CD14-positive monocyte (primary cell): ENCODE data around the gene CTBS. TPM values are rescaled to one million over a fixed set of nuclear protein-coding genes. Genes with fewer than 3 reads are reported as not detected.

ENCODE experiments used
- DNase-seq, 3 donors: peaks; one replicate each; pipeline ENCODE4 v3.0.0-alpha.2; 2011 to 2022
- H2AFZ ChIP-seq: 2 replicates; pipeline ENCODE4 v1.6.0; 2012; ENCODE audit warnings: mild to moderate bottlenecking, low read depth, low read length, inconsistent platforms; ENCODE audit not compliant: insufficient read depth, poor library complexity, severe bottlenecking
- H3K27ac ChIP-seq, 2 donors: 1 replicate in 1 of 2; 2 replicates in 1 of 2; pipeline ENCODE4 v1.5.1; 2012 to 2013; ENCODE audit warnings: low read length in 2 of 2, control low read depth in 1 of 2, inconsistent platforms in 1 of 2, low read depth in 1 of 2, mild to moderate bottlenecking in 1 of 2
- H3K27me3 ChIP-seq, 2 donors: one replicate each; pipeline versions ENCODE4 v1.6.0 to v1.6.1; 2011 to 2013; ENCODE audit warnings: low read length in 2 of 2; ENCODE audit not compliant: control insufficient read depth in 2 of 2, insufficient read depth in 2 of 2
- H3K36me3 ChIP-seq, 2 donors: replicated peaks in 1 of 2; 1 replicate in 1 of 2; 2 replicates in 1 of 2; pipeline versions ENCODE4 v1.5.1 to v1.6.1; 2012 to 2013; ENCODE audit warnings: low read length in 2 of 2, control low read depth in 1 of 2, inconsistent platforms in 1 of 2, mild to moderate bottlenecking in 1 of 2; ENCODE audit not compliant: insufficient read depth in 2 of 2, control insufficient read depth in 1 of 2
- H3K4me1 ChIP-seq, 2 donors: 1 replicate in 1 of 2; 2 replicates in 1 of 2; pipeline versions ENCODE4 v1.5.1 to v1.6.1; 2012 to 2013; ENCODE audit warnings: low read length in 2 of 2, control low read depth in 1 of 2, inconsistent platforms in 1 of 2, mild to moderate bottlenecking in 1 of 2, moderate library complexity in 1 of 2; ENCODE audit not compliant: insufficient read depth in 2 of 2, control insufficient read depth in 1 of 2
- H3K4me2 ChIP-seq: replicated peaks from 2 replicates; pipeline ENCODE3; 2012; ENCODE audit warnings: low read length, moderate library complexity, mild to moderate bottlenecking; ENCODE audit not compliant: poor library complexity, severe bottlenecking; ENCODE audit errors: extremely low read depth
- H3K4me3 ChIP-seq, 3 experiments: fragments of 200-600 bp in 1 of 3; sonication (generic) in 1 of 3; replicated peaks in 1 of 3; 1 replicate in 2 of 3; 2 replicates in 1 of 3; pipeline ENCODE4 v1.5.1; 2011 to 2013; ENCODE audit warnings: low read length in 3 of 3, mild to moderate bottlenecking in 3 of 3, control low read depth in 2 of 3, low read depth in 2 of 3, inconsistent platforms in 1 of 3, moderate library complexity in 1 of 3
- H3K79me2 ChIP-seq: 2 replicates; pipeline ENCODE4 v1.6.0; 2012; ENCODE audit warnings: mild to moderate bottlenecking, control low read depth, inconsistent platforms, low read length, moderate library complexity; ENCODE audit not compliant: insufficient read depth
- H3K9ac ChIP-seq: 2 replicates; pipeline ENCODE4 v1.6.0; 2017; ENCODE audit warnings: low read length, mild to moderate bottlenecking; ENCODE audit not compliant: insufficient read depth, poor library complexity, severe bottlenecking
- H3K9me3 ChIP-seq, 2 donors: replicated peaks in 1 of 2; 1 replicate in 1 of 2; 2 replicates in 1 of 2; pipeline versions ENCODE4 v1.5.1 to v1.6.1; 2012 to 2013; ENCODE audit warnings: low read length in 2 of 2, control low read depth in 1 of 2; ENCODE audit not compliant: control insufficient read depth in 1 of 2, insufficient read depth in 1 of 2
- H4K20me1 ChIP-seq: 2 replicates; pipeline ENCODE4 v1.6.0; 2012; ENCODE audit warnings: mild to moderate bottlenecking, low read length, control low read depth, moderate library complexity; ENCODE audit not compliant: insufficient read depth
- H3K27ac Mint-ChIP-seq, 7 donors: one replicate each; pipeline ENCODE4 v1.8.0; 2020; ENCODE audit warnings: mild to moderate bottlenecking in 7 of 7, mixed read lengths in 7 of 7, moderate library complexity in 6 of 7, inconsistent platforms in 2 of 7
- H3K27me3 Mint-ChIP-seq, 3 donors: one replicate each; pipeline ENCODE4 v1.8.0; 2021 to 2022; ENCODE audit warnings: low read depth in 3 of 3, mild to moderate bottlenecking in 3 of 3, mixed read lengths in 3 of 3, moderate library complexity in 3 of 3, inconsistent platforms in 1 of 3
- H3K36me3 Mint-ChIP-seq, 2 donors: one replicate each; pipeline ENCODE4 v1.8.0; 2020; ENCODE audit warnings: mixed read lengths in 2 of 2, inconsistent platforms in 1 of 2, mild to moderate bottlenecking in 1 of 2
- H3K4me1 Mint-ChIP-seq: one replicate; pipeline ENCODE4 v1.8.0; 2020; ENCODE audit warnings: mild to moderate bottlenecking, mixed read lengths
- H3K4me3 Mint-ChIP-seq, 2 donors: one replicate each; pipeline ENCODE4 v1.8.0; 2020; ENCODE audit warnings: mild to moderate bottlenecking in 2 of 2, mixed read lengths in 2 of 2, moderate library complexity in 1 of 2
- H3K9me3 Mint-ChIP-seq, 7 donors: one replicate each; pipeline ENCODE4 v1.8.0; 2020 to 2022; ENCODE audit warnings: mixed read lengths in 7 of 7, mild to moderate bottlenecking in 6 of 7, moderate library complexity in 6 of 7, inconsistent platforms in 2 of 7
- WGBS: methylation state at CpG from one replicate; pipeline ENCODE4 v1.1.5; 2013; ENCODE audit warnings: missing lambda C conversion rate; ENCODE audit not compliant: insufficient coverage; 5-methylcytosine and 5-hydroxymethylcytosine counted together
- intact Hi-C, 2 donors: fragments of 100-400 bp; cut with micrococcal nuclease; formaldehyde crosslinking; loops; one replicate each; pipeline versions ENCODE4 v1.15.0 to v1.15.1; 2023
- polyA plus RNA-seq, 3 donors: library from polyadenylated mRNA; depleted of rRNA in 1 of 3; unstranded in 2 of 3; stranded (reverse) in 1 of 3; fragments of 300-500 nt in 2 of 3; fragments of >200 nt in 1 of 3; fragmentation: Illumina TruSeq in 2 of 3; gene quantifications; 1 replicate in 2 of 3; 2 replicates in 1 of 3; pipeline ENCODE4 v1.2.3, GENCODE V29; 2012 to 2021
- TF ChIP-seq, protein P1 (sequence below): fragments of 200-600 bp; IDR thresholded peaks from one replicate; pipeline ENCODE4 v1.8.0; 2022; ENCODE audit warnings: antibody characterized with exemption, mild to moderate bottlenecking

CTBS gene
- polyA plus RNA-seq, 3 donors, result 29.2 to 62.2 (median 44.8) TPM

GRCh38 chr1:84611796-84612195, 37.6 kb upstream of the CTBS start:
- peaks cover 8% of the 10 kb centered on the region for H3K4me1 Mint-ChIP-seq
- Histone ChIP-seq H3K27ac (no peak overlapping the region), H4K20me1 (no peaks in the 10 kb centered on the region), H3K79me2 (no peaks in the 10 kb centered on the region), H3K4me3 (no peak overlapping the region), H3K27me3 (no peaks in the 10 kb centered on the region), H3K4me1 (peaks cover 0 to 5% of the 10 kb centered on the region in 2 donors), H3K4me2 (no peak overlapping the region), H3K36me3 (no peaks in the 10 kb centered on the region), H3K9me3 (peaks cover 30 to 34% of the 10 kb centered on the region in 2 donors), H3K9ac (no peak overlapping the region), H2AFZ (no peak overlapping the region)
- H3K4me3 Mint-ChIP-seq, result no peak overlapping the region
- peaks cover 0 to 3% (median 0%) of the 10 kb centered on the region in 3 donors for H3K27me3 Mint-ChIP-seq
- intact Hi-C loops, result no loop called here
- TF ChIP-seq, protein P1, sequence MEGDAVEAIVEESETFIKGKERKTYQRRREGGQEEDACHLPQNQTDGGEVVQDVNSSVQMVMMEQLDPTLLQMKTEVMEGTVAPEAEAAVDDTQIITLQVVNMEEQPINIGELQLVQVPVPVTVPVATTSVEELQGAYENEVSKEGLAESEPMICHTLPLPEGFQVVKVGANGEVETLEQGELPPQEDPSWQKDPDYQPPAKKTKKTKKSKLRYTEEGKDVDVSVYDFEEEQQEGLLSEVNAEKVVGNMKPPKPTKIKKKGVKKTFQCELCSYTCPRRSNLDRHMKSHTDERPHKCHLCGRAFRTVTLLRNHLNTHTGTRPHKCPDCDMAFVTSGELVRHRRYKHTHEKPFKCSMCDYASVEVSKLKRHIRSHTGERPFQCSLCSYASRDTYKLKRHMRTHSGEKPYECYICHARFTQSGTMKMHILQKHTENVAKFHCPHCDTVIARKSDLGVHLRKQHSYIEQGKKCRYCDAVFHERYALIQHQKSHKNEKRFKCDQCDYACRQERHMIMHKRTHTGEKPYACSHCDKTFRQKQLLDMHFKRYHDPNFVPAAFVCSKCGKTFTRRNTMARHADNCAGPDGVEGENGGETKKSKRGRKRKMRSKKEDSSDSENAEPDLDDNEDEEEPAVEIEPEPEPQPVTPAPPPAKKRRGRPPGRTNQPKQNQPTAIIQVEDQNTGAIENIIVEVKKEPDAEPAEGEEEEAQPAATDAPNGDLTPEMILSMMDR, result no peak
- DNase-seq, result no peak
- H3K9me3 Mint-ChIP-seq, result peaks cover 20 to 42% (median 35%) of the 10 kb centered on the region in 7 donors
- no peak overlapping the region for H3K27ac Mint-ChIP-seq
- no peaks in the 10 kb centered on the region for H3K36me3 Mint-ChIP-seq
- WGBS, result 63% methylated on average over 1 of the region's 3 CpGs

DNA sequence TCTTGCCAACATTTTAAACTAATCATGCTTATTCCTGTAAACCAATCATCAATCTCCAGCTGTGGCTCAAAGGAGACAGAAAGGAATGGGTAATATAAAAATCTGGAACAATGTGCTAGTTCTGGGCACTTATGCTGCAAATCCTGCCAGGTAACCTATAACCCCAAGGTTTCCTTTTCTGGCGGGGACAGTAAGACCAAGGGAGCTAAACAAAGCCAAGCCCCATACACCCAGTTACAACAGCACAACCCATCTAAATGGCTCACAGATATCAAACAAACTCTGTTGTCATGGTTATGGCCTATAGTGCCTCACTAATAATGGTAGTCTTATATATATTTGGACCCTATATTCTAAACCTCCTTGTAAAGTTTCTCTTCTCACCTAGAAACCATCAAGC, 36.9 kb upstream of the CTBS start:
- intact Hi-C loops, result no loop called here
- Histone ChIP-seq H3K27ac (no peak overlapping the region), H3K79me2 (no peaks in the 10 kb centered on the region), H3K4me2 (no peak overlapping the region), H3K4me1 (peaks cover 0 to 4% of the 10 kb centered on the region in 2 donors), H3K27me3 (no peaks in the 10 kb centered on the region), H3K36me3 (no peaks in the 10 kb centered on the region), H4K20me1 (no peaks in the 10 kb centered on the region), H3K4me3 (no peak overlapping the region), H2AFZ (no peak overlapping the region), H3K9me3 (peaks cover 33 to 41% of the 10 kb centered on the region in 2 donors), H3K9ac (no peak overlapping the region)
- H3K36me3 Mint-ChIP-seq, result no peaks in the 10 kb centered on the region
- H3K27ac Mint-ChIP-seq, result no peak overlapping the region
- peaks cover 25 to 49% (median 41%) of the 10 kb centered on the region in 7 donors for H3K9me3 Mint-ChIP-seq
- DNase-seq, result no peak
- 100% methylated on average over 1 of the region's 1 CpG for WGBS
- TF ChIP-seq, protein P1, result no peak
- no peaks in the 10 kb centered on the region for H3K27me3 Mint-ChIP-seq
- H3K4me3 Mint-ChIP-seq, result no peak overlapping the region
- peaks cover 6% of the 10 kb centered on the region for H3K4me1 Mint-ChIP-seq
